GM19043 (cell line): ENCODE measurements around the gene MAOA.

Experiments
- ATAC-seq: cut with Tn5 transposase; IDR thresholded peaks from one replicate; pipeline ENCODE4 v1.9.1; 2021; ENCODE audit warnings: low read depth; ENCODE audit not compliant: unreplicated experiment

Gene MAOA

GRCh38 chrX:43745938-43746721, 90.0 kb downstream of the MAOA start:
- no peak for ATAC-seq

DNA sequence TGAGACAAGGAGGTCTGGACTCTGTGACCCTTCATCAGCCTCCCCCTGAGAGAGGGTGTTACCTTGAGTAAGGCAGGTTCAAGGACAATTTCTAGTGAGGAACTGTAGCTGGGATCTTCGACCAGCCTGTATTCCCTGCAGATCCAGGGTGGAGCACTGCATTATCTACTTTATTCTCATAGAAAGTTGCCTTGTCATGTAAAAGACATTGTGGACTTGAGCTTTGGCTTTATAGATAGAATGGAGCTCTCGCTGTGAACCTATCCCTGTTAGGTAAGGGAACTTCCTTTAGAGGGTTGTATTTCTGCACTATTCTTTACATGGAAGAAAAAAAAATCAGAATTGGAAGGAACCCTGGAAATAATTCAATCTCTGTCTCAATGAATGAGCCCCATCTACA, 91.4 kb downstream of the MAOA start:
- ATAC-seq: no peak

- no peak for ATAC-seq
These were observed 94.2 kb downstream of the MAOA start for GRCh38 chrX:43750248-43750676.

DNA sequence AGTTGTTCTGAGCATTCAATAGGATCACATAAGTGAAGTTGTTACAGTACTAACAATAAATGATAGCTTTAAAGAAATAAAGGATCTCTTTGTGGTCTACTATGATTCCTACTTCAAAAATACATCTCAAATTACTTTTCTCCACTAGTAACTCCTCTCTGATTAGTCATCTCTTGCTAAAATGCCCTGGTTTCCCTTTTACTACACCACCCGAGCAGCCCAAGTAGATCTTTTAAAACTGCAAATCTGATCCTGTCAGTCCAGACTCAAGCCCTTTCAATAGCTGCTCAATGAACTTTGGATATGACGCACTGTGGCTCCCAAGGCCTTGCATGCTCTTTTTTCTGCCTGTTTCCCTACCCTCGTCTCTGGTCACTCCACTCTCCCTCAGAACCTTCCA, 97.5 kb downstream of the MAOA start:
- no peak for ATAC-seq

GRCh38 chrX:43756076-43756475, 100.0 kb downstream of the MAOA start:
- ATAC-seq: no peak

DNA sequence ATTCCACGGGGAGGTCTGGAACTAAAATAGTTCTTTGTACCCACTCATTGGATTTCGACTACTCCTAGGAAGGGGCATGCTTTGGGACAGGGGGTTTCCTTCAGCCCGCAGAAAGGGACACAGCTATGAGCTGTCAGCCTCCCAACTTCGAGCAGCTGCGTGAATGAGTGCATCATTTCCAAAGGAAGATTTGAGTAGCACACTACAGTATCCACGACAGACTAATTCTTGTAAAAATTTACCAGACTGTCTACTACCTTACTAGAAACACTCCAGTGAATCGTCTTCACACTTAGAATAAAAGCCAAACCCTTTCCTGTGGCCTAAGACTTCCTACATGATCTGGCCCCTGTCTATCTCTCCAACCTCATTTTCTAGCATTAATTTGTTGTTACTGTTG, 101.9 kb downstream of the MAOA start:
- no peak for ATAC-seq

DNA sequence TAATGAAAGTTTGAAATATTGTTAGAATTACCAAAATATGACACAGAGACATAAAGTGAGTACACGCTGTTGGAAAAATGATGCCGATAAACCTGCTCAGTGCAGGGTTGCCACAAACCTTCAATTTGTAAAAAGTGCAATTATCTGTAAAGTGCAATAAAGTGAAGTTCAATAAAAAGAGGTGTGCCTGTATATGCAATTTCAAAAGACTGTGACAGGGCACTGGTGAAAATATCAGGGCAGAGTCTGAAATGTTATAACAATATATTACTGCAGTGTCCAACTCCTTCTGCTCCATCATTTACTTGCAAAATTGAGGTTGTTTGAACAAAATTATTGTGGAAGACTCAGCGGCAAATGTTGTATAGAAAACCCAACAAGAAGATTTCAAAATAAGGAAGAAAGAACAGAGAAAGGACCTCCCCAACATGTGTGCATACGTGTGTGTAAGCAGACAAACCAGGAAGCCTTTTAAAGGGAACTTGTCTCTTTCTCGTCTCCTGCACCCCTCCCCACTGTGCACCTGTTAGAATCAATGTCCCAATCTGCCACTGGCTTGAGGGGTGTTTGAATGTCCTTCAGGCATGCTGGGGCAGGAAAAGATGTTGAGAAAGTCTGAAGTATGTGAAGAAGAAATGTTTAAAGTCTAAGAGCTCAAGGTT, 130.0 kb downstream of the MAOA start:
- no peak for ATAC-seq
